NCI-H526 (cell line): ENCODE measurements around the gene FIBCD1.
A peak's percentile ranks its signal among the peaks of the same experiment; 100 is the strongest.

Experiments used
- DNase-seq, 2 experiments: peaks; one replicate each; lab custom pipeline; 2025; lab: John Stamatoyannopoulos, UW

Gene FIBCD1, protein sequence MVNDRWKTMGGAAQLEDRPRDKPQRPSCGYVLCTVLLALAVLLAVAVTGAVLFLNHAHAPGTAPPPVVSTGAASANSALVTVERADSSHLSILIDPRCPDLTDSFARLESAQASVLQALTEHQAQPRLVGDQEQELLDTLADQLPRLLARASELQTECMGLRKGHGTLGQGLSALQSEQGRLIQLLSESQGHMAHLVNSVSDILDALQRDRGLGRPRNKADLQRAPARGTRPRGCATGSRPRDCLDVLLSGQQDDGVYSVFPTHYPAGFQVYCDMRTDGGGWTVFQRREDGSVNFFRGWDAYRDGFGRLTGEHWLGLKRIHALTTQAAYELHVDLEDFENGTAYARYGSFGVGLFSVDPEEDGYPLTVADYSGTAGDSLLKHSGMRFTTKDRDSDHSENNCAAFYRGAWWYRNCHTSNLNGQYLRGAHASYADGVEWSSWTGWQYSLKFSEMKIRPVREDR

GRCh38 chr9:130938652-130939404 is at the start of gene FIBCD1:
FIBCD1 (minus strand) TSS chr9:130939247; CDS start chr9:130938607, 640 bp downstream.
- peak in 1 of 2 experiments; percentile 31 for DNase-seq

DNA sequence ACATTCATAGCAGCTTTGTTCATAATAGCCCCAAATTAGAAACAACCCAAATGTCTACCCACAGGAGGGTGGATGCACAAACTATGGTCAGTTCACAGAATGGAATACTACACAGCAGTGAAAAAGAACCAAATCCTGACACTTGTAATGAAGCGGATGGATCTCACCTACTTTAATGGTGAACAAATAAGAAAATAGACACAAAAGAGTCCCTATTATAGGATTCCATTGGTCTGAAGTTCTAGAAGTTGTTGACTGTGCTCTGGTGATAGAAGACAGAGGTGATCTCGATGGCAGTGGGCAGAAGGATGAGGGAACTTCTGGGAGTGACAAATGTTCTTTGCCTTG is 49.3 kb upstream of the FIBCD1 start:
- no peak for DNase-seq

DNA sequence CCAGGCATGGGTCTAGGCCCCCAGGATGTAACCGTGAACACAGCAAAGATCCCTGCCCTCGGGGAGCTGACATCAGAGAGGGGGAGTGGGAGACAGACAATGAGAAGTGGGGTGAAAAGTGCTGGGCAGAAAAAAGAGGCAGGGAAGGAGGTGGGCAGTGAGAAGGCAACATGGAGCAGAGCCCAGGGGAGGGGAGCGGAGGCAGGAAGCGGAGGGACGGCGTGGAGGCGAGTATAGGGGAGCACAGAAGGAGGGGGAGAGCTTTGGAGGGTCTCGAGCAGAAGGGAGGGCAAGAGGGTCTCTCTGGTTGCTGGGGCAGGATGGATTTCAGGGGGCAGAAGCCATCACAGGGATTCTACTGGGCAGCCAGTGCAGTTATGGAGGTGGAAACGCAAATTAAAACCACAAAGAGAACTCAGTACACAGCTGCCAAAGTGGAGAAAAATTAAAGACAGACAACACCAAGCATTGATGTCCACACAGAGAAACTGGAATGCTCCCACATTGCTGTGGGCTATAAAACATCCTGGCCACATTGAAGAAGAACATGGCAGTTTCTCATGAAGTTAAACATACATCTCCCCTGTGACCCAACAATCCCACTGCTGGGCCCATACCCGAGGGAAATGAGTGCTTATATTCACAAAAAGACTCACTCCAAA is 48.8 kb upstream of the FIBCD1 start:
- no peak for DNase-seq

GRCh38 chr9:130987054-130987453 is 48.0 kb upstream of the FIBCD1 start:
- no peak for DNase-seq

GRCh38 chr9:130986356-130986965 is 47.4 kb upstream of the FIBCD1 start:
- no peak for DNase-seq

- DNase-seq, result no peak
Measured at GRCh38 chr9:130985606-130986162, 46.6 kb upstream of the FIBCD1 start.

GRCh38 chr9:130985029-130985428 is 46.0 kb upstream of the FIBCD1 start:
- DNase-seq, result no peak

DNA sequence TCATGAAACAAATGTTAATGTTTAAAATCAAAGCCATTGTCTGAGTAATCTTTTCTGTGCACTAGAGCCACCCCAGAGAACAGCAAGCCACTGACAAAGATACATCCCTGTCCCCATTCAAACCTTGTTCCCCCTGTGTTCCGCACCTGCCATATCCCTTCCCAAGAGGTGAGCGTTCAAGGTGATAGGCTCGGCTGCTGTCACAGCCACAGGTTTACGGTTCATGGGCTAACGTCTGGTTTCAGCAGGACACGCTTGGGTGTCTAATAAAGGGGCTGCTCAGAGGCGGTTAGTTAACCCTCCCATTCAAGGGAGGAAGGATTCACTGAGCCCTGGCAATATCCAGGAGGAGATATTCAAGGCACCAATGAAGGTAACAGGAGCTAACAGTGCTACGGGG is 45.5 kb upstream of the FIBCD1 start:
- no peak for DNase-seq

- DNase-seq, result no peak
Measured at GRCh38 chr9:130983970-130984369, 44.9 kb upstream of the FIBCD1 start.

DNA sequence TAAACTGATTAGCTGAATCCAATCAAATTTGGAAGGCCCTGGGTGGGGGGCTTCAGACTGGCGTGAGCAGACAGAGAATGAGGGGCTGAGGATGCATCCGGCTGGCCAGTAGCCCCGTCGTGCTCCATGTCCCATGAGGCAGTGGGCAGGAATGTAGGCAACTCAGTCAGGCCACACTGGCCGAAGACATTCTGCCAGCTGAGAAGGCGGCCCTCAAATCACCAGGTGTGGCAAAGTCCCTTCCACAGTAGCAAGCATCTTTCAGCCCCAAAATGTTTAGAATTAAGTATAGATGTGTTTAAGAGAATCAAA is 44.3 kb upstream of the FIBCD1 start:
- no peak for DNase-seq

DNA sequence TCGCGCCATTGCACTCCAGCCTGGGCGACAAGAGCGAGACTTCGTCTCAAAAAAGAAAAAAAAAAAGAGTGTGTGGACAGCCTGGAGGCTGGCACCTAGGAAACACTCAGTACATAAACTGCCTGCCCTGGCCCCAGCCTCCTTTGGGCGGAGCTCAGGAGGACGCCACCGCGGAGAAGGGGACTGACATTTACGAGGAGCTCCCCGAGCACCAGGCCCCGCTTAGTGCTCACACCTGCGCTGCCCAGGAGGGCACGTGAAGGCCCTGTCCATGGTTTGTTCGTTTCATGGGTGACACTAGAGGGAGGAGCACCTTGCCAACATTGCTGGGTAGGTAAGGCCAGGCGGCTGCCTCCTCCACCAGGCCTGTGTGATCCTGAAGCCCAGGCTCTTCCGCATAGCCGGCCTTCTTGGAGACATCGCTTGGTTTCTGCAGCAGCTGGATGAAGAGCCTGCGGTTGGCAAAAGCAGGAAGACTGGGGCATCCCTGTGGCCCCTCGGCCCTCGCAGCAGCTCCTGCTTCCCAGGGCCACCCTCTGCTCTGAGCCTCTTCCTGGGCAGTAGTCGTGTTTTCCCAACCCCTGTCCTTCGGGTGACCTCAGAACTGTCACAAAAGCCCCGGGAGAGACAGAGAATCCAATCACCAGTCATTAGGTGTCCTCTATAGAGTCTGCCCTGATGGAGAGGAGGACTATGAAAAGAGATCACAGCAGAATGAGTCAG is 43.8 kb upstream of the FIBCD1 start:
- DNase-seq, result no peak

- peak in 1 of 2 experiments; percentile 15 for DNase-seq
Measured at GRCh38 chr9:130981756-130982137, 42.7 kb upstream of the FIBCD1 start.

GRCh38 chr9:130981002-130981755 is 42.1 kb upstream of the FIBCD1 start:
- no peak for DNase-seq

- DNase-seq, result no peak
Measured at GRCh38 chr9:130980526-130980925, 41.5 kb upstream of the FIBCD1 start.

DNA sequence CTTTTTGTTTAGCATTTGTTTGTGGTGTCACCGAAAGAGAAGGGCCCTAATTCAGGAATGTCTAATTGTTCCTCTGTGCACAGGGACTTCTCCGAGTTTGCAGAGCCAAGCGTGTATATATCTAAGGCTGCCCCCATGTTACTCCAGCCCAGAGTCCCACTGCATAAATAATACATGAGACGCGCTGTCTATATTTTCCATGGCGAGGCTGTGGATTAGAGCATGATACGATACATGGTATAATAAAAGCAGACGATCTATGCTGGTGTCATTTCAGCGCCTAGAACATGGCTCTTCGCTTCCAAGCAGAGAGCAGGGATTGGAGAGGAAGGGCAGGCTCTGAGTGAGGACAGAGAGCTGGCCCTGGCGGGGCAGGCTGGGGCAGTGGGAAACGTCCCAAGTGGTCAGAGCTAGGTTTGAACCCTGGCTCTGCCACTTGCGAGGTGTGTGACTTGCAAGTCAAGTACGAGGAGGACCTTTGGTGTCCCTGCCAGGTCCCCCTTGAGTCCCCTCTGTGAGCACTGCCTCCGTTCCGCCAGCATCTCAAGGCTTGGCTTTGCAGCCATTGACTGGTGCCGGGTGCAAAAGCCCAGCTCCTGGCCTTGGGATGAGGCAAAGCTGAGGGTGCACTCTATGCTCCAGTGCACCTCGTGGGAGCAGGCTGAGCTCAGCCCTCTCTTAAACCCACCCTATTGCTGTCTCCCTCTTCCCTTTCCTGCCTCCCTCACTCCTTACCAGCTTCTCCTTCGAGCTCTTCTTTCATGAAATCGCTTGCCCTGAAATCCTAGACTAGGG is 40.7 kb upstream of the FIBCD1 start:
- DNase-seq, result no peak

DNA sequence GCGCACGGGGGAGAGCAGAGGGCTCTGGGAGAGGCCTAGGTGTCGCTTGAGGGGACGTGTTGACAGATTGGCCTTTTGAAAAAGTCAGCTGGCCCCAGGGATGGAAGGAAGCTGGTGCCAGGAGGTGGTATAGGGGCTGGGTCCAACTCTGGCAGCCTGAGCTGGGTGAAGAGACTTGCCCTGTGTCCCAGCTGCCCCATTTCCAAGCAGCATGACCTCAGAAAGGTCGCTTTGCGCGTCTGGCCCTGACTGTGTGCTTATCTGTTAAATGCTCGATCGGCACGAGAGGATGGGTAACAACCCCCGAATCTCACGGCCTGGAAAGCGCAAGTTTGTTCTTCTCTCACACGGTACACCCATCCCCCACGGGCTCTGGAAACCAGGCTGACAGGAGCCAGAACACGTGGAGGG is 38.8 kb upstream of the FIBCD1 start:
- no peak for DNase-seq

- no peak for DNase-seq
Measured at GRCh38 chr9:130975932-130976841, 37.1 kb upstream of the FIBCD1 start.

GRCh38 chr9:130975156-130975555 is 36.1 kb upstream of the FIBCD1 start:
- DNase-seq, result no peak

GRCh38 chr9:130974697-130975096 is 35.6 kb upstream of the FIBCD1 start:
- no peak for DNase-seq
